IMR-90 (cell line): Measurements from ENCODE around the gene DSN1. TPM values are rescaled to one million over a fixed set of nuclear protein-coding genes. Genes with fewer than 3 reads are reported as not detected.

ENCODE experiments used
- ATAC-seq: fragments of 200-7000 bp; cut with Tn5 transposase; 2 replicates; pipeline ENCODE4 v1.9.1; 2020; ENCODE audit warnings: low read depth, mild to moderate bottlenecking, moderate library complexity
- BruUV-seq: library from RNA; stranded (reverse); fragments of 400-500 nt; replicated peaks from 2 replicates; lab custom pipeline; 2021; lab: Mats Ljungman, UMichigan
- CTCF ChIA-PET: fragments of 300-600 bp; formaldehyde crosslinking; extraction: SDS; loops from one replicate; lab custom pipeline; 2021; ENCODE audit warnings: antibody characterized with exemption; lab: Yijun Ruan, JAX
- POLR2A ChIA-PET: fragments of 300-600 bp; sonication (Branson Sonifier 250); formaldehyde crosslinking; loops from one replicate; lab custom pipeline; 2022; ENCODE audit warnings: antibody characterized with exemption; ENCODE audit not compliant: unreplicated experiment; lab: Charles Lee
- DNase-seq: peaks from one replicate; pipeline ENCODE4 v3.0.0; 2013
- H2AFZ ChIP-seq: replicated peaks from 2 replicates; pipeline ENCODE3; 2013; ENCODE audit warnings: low read length, mild to moderate bottlenecking; ENCODE audit not compliant: poor library complexity
- H2AK5ac ChIP-seq: 2 replicates; pipeline ENCODE4 v1.6.1; 2013; ENCODE audit warnings: low read depth, low read length, inconsistent platforms
- H2AK9ac ChIP-seq: replicated peaks from 2 replicates; pipeline ENCODE3; 2013; ENCODE audit warnings: mild to moderate bottlenecking, low read depth, low read length, moderate library complexity; ENCODE audit not compliant: poor library complexity
- H2BK120ac ChIP-seq: 2 replicates; pipeline ENCODE4 v1.6.1; 2013; ENCODE audit warnings: low read depth, low read length, inconsistent platforms
- H2BK15ac ChIP-seq: 3 replicates; pipeline ENCODE4 v1.6.1; 2013; ENCODE audit warnings: low read depth, low read length, inconsistent platforms
- H2BK20ac ChIP-seq: 2 replicates; pipeline ENCODE4 v1.6.1; 2013; ENCODE audit warnings: low read depth, mild to moderate bottlenecking, inconsistent platforms, low read length, moderate library complexity
- H2BK5ac ChIP-seq: 2 replicates; pipeline ENCODE4 v1.6.1; 2013; ENCODE audit warnings: mild to moderate bottlenecking, low read depth, low read length, inconsistent platforms; ENCODE audit not compliant: poor library complexity, severe bottlenecking
- H3K14ac ChIP-seq: replicated peaks from 2 replicates; pipeline ENCODE4 v1.6.1; 2013; ENCODE audit warnings: low read depth, low read length, inconsistent platforms
- H3K18ac ChIP-seq: 2 replicates; pipeline ENCODE4 v1.6.1; 2013; ENCODE audit warnings: low read depth, low read length, control low read depth
- H3K23ac ChIP-seq: 2 replicates; pipeline ENCODE4 v1.6.1; 2013; ENCODE audit warnings: low read depth, low read length, inconsistent platforms
- H3K27ac ChIP-seq: 2 replicates; pipeline ENCODE4 v1.5.1; 2013; ENCODE audit warnings: mild to moderate bottlenecking, control low read depth, low read length; ENCODE audit not compliant: insufficient read depth
- H3K27me3 ChIP-seq: 2 replicates; pipeline ENCODE4 v1.6.1; 2013; ENCODE audit warnings: low read length; ENCODE audit not compliant: control insufficient read depth, insufficient read depth
- H3K36me3 ChIP-seq: 2 replicates; pipeline ENCODE4 v1.6.1; 2013; ENCODE audit warnings: low read length, mixed read lengths; ENCODE audit not compliant: control insufficient read depth, insufficient read depth
- H3K4ac ChIP-seq: 2 replicates; pipeline ENCODE4 v1.6.1; 2013; ENCODE audit warnings: low read depth, low read length, inconsistent platforms
- H3K4me1 ChIP-seq: 2 replicates; pipeline ENCODE4 v1.6.1; 2013; ENCODE audit warnings: low read length, mixed read lengths; ENCODE audit not compliant: control insufficient read depth, insufficient read depth
- H3K4me2 ChIP-seq: 2 replicates; pipeline ENCODE4 v1.6.1; 2013; ENCODE audit warnings: low read depth, mild to moderate bottlenecking, control low read depth, low read length, moderate library complexity
- H3K4me3 ChIP-seq: 2 replicates; pipeline ENCODE4 v1.5.1; 2013; ENCODE audit warnings: low read depth, mild to moderate bottlenecking, control low read depth, low read length, moderate library complexity; ENCODE audit not compliant: insufficient read depth
- H3K56ac ChIP-seq: 2 replicates; pipeline ENCODE4 v1.6.1; 2013; ENCODE audit warnings: low read length, inconsistent platforms; ENCODE audit not compliant: insufficient read depth; ENCODE audit errors: extremely low read depth
- H3K79me1 ChIP-seq, 2 experiments: 2 replicates each; pipeline ENCODE4 v1.6.1; 2013; ENCODE audit warnings: low read length in 2 of 2, inconsistent platforms in 1 of 2, low read depth in 1 of 2
- H3K9ac ChIP-seq: 2 replicates; pipeline ENCODE4 v1.6.1; 2013; ENCODE audit warnings: low read depth, low read length, control low read depth
- H3K9me1 ChIP-seq: 2 replicates; pipeline ENCODE4 v1.6.1; 2013; ENCODE audit warnings: low read length, inconsistent platforms; ENCODE audit not compliant: insufficient read depth
- H3K9me3 ChIP-seq: 2 replicates; pipeline ENCODE4 v1.6.1; 2013; ENCODE audit warnings: low read length; ENCODE audit not compliant: control insufficient read depth, insufficient read depth
- H4K20me1 ChIP-seq: 2 replicates; pipeline ENCODE4 v1.6.1; 2013; ENCODE audit warnings: low read length, inconsistent platforms; ENCODE audit not compliant: insufficient read depth
- H4K5ac ChIP-seq: 2 replicates; pipeline ENCODE4 v1.6.1; 2013; ENCODE audit warnings: mild to moderate bottlenecking, low read depth, low read length, control low read depth
- H4K8ac ChIP-seq, 2 experiments: 2 replicates each; pipeline ENCODE4 v1.6.1; 2013; ENCODE audit warnings: low read depth in 2 of 2, low read length in 2 of 2, control low read depth in 1 of 2, inconsistent platforms in 1 of 2
- H4K91ac ChIP-seq: 2 replicates; pipeline ENCODE4 v1.6.1; 2013; ENCODE audit warnings: low read depth, low read length, inconsistent platforms; ENCODE audit not compliant: insufficient read depth
- MAFK ChIP-seq: IDR thresholded peaks from 2 replicates; pipeline ENCODE4 v1.6.1; 2012; ENCODE audit warnings: low read depth, low read length, improper control_type of control experiment
- MXI1 ChIP-seq: IDR thresholded peaks from 2 replicates; pipeline ENCODE4 v1.6.1; 2012; ENCODE audit warnings: low read depth, mild to moderate bottlenecking, low read length, moderate library complexity, borderline replicate concordance
- WGBS, 2 experiments: methylation state at CpG; one replicate each; pipeline versions ENCODE4 v1.1.5 to v1.1.7; 2013; ENCODE audit warnings: missing lambda C conversion rate in 2 of 2; ENCODE audit not compliant: insufficient read length in 1 of 2; ENCODE audit errors: extremely low coverage in 2 of 2; 5-methylcytosine and 5-hydroxymethylcytosine counted together
- dilution Hi-C: fragments of 300-500 bp; cut with HindIII; formaldehyde crosslinking; loops from one replicate; pipeline ENCODE4 v1.14.3; 2018; ENCODE audit warnings: low sequenced_read_pairs; ENCODE audit not compliant: unreplicated experiment
- in situ Hi-C: fragments of 300-500 bp; cut with MboI; formaldehyde crosslinking; loops from 3 replicates; pipeline ENCODE4 v1.14.3; 2019; ENCODE audit warnings: low sequenced_read_pairs, inconsistent platforms, mixed read lengths
- intact Hi-C: fragments of 100-400 bp; cut with micrococcal nuclease; formaldehyde crosslinking; loops from 2 replicates; pipeline ENCODE4 v1.10.0; 2022
- polyA plus RNA-seq, 3 experiments: library from polyadenylated mRNA; depleted of rRNA; stranded (reverse); fragments of >200 nt; gene quantifications; 2 replicates each; pipeline ENCODE4 v1.2.3, GENCODE V29; 2012; ENCODE audit warnings: low replicate concordance in 1 of 3
- total RNA-seq: library from RNA; depleted of rRNA; stranded (reverse); fragments of >200 nt; gene quantifications from 2 replicates; pipeline ENCODE4 v1.2.3, GENCODE V29; 2012

The DSN1 gene
- total and polyA plus RNA-seq, 2 of the 4 experiments (the other 2 are of a cell fraction): 10.5 to 16.3 TPM

GRCh38 chr20:36758276-36758675 lies 15.3 kb downstream of the DSN1 start:
- Histone ChIP-seq H3K27ac (no peak overlapping the region), H2BK15ac (no peak overlapping the region), H2AFZ (no peak overlapping the region), H3K23ac (no peak overlapping the region), H3K14ac (no peak overlapping the region), H4K5ac (no peak overlapping the region), H3K4me3 (no peak overlapping the region), H3K4ac (no peak overlapping the region), H3K79me1 (no peaks in the 10 kb centered on the region), H3K18ac (no peak overlapping the region), H2AK9ac (no peak overlapping the region), H3K56ac (no peak overlapping the region), H2BK120ac (no peak overlapping the region), H3K9ac (no peak overlapping the region), H3K9me1 (no peaks in the 10 kb centered on the region), H2AK5ac (no peak overlapping the region), H3K4me1 (no peaks in the 10 kb centered on the region), H2BK5ac (no peak overlapping the region), H4K91ac (no peak overlapping the region), H2BK20ac (no peak overlapping the region), H3K9me3 (no peaks in the 10 kb centered on the region), H3K36me3 (0 out of 2 replicates have a peak, but pooled peaks cover 3% of the 10 kb centered on the region), H3K4me2 (no peak overlapping the region), H4K20me1 (peaks cover 8% of the 10 kb centered on the region; the same call in 1 of the 2 replicates), H3K27me3 (no peaks in the 10 kb centered on the region), H4K8ac (no peak overlapping the region)
- dilution Hi-C loops (no loop called here), in situ Hi-C loops (loop anchor here (10.0 kb wide), 1 partner anchor 143 kb away; no protein-coding TSS in a partner anchor), intact Hi-C loops (no loop called here)
- BruUV-seq: no TSS peak
- ChIA-PET CTCF (no interaction called here), POLR2A (no interaction called here)
- ATAC-seq: no peak
- no peak for TF ChIP-seq MXI1
- 0 out of 2 replicates have a peak, but pooled peaks have one; percentile 2 for TF ChIP-seq MAFK
- WGBS, 2 experiments: no CpG with 5 or more reads among the region's 1 CpG
- no peak for DNase-seq
